Measurements from ENCODE around the gene UIMC1. TPM values are rescaled to one million over a fixed set of nuclear protein-coding genes. Genes with fewer than 3 reads are reported as not detected.

Gene UIMC1
- total RNA-seq, 5 donors from 2014 or later (not counting 1 experiment from before 2014, with no cell fraction given), result 50.0 to 70.3 (median 56.7) TPM

DNA sequence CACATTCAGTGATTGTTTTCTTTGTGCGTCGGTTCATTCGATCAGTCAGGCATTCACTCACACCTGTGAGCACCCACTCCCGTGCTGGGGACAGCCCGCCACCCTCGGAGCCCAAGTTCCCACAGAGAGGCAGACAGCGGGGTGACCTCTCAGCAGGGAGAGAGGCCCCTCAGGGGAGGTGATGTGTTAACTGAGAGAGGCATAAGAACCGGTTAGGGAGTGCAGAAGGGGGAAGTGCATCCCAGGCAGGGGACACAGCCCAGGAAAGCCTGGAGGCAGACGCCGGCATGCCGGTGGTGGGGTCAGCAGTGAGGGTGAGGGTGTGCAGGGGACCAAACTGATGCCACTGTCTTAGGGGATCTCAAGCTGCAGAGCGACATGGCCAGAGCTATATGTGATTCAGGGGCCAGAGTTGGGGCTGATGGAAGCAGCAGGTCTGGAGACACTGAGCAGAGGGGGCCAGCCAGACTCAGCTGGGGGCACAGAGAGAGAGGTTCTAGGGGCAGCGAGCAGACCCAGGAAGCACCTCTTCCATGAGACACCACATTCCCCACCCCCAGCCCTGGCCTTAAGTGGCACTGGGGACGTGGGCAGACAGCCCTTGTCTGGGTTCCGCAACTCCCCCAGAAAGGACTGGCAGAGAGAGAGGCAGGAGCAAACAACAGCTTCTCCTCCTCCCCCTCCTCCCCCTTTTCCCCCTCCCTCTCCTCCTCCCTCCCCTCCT is 143.4 kb downstream of the UIMC1 start:
- H3K36me3 Mint-ChIP-seq, result no peaks in the 10 kb centered on the region
- no peaks in the 10 kb centered on the region for H3K9me3 Mint-ChIP-seq
- ATAC-seq (replicated peaks in 1 of 4), result no peak
- no peaks in the 10 kb centered on the region for H3K36me3 ChIP-seq (ENCODE audit: control insufficient read depth in 2 of 2, extremely low read depth in 1 of 2, insufficient read depth in 1 of 2, low read length in 1 of 2)
- H3K4me1 ChIP-seq (ENCODE audit: control insufficient read depth in 1 of 2, extremely low read depth in 1 of 2, insufficient read depth in 2 of 2, low read length in 2 of 2), result no peaks in the 10 kb centered on the region
- H3K4me3 ChIP-seq (ENCODE audit: control insufficient read depth in 1 of 2, extremely low read depth in 1 of 2, low read length in 1 of 2), result no peak overlapping the region
- H3K9me3 ChIP-seq, result no peaks in the 10 kb centered on the region
- H3K27me3 Mint-ChIP-seq, result peaks cover 16 to 57% of the 10 kb centered on the region in 2 donors
- H3K4me3 Mint-ChIP-seq, result no peak overlapping the region
- CTCF ChIA-PET, result no interaction called here
- peaks cover 0 to 89% of the 10 kb centered on the region in 2 experiments for H3K27me3 ChIP-seq (replicated peaks in 1 of 2; ENCODE audit: control insufficient read depth in 2 of 2, extremely low read depth in 1 of 2, insufficient read depth in 2 of 2, low read length in 1 of 2)
- no peak for DNase-seq
- no peak overlapping the region for H3K27ac Mint-ChIP-seq
- POLR2A ChIA-PET, result no interaction called here
- no peak overlapping the region for H3K27ac ChIP-seq (ENCODE audit: low read length)
- 7% methylated on average over 10 of the region's 15 CpGs for WGBS (ENCODE audit: insufficient coverage)
- no peaks in the 10 kb centered on the region for H3K4me1 Mint-ChIP-seq

DNA sequence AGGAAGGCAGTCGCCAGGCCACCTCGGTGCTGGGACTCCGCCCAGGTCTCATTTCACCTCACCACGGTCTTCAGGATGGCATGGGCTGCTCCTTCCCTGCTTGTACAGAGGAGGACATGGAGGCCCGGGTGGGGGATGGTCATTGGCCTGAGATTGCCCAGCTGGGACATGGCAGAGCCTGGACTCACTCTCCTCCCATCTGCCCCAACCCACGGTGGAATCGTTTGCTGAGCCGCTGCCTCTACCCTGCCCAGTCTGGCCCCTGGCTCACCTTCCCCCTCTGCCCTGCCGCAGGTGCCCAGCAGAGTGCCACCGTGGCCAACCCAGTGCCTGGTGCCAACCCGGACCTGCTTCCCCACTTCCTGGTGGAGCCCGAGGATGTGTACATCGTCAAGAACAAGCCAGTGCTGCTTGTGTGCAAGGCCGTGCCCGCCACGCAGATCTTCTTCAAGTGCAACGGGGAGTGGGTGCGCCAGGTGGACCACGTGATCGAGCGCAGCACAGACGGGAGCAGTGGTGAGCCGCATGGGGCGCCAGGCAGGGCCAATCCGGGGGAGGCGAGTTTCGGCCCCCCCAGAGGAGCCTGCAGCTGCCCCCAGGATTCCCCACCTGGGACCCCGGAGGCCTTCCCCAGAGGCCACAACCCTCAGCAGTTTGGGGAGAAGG is 144.1 kb downstream of the UIMC1 start:
- H3K27me3 Mint-ChIP-seq, result peaks cover 19 to 62% of the 10 kb centered on the region in 2 donors
- no peak overlapping the region for H3K27ac Mint-ChIP-seq
- Histone ChIP-seq H3K27ac (ENCODE audit: low read length) (no peak overlapping the region), H3K27me3 (replicated peaks in 1 of 2; ENCODE audit: control insufficient read depth in 2 of 2, extremely low read depth in 1 of 2, insufficient read depth in 2 of 2, low read length in 1 of 2) (peaks cover 0 to 89% of the 10 kb centered on the region in 2 experiments), H3K4me1 (ENCODE audit: control insufficient read depth in 1 of 2, extremely low read depth in 1 of 2, insufficient read depth in 2 of 2, low read length in 2 of 2) (no peaks in the 10 kb centered on the region), H3K4me3 (ENCODE audit: control insufficient read depth in 1 of 2, extremely low read depth in 1 of 2, low read length in 1 of 2) (no peak overlapping the region), H3K9me3 (no peaks in the 10 kb centered on the region), H3K36me3 (ENCODE audit: control insufficient read depth in 2 of 2, extremely low read depth in 1 of 2, insufficient read depth in 1 of 2, low read length in 1 of 2) (no peaks in the 10 kb centered on the region)
- no peak for DNase-seq
- H3K4me1 Mint-ChIP-seq, result no peaks in the 10 kb centered on the region
- H3K36me3 Mint-ChIP-seq, result no peaks in the 10 kb centered on the region
- ChIA-PET POLR2A (no interaction called here), CTCF (no interaction called here)
- no peak overlapping the region for H3K4me3 Mint-ChIP-seq
- whole genome bisulfite sequencing (ENCODE audit: insufficient coverage), result 59% methylated on average over 24 of the region's 28 CpGs
- ATAC-seq (replicated peaks in 1 of 4), result no peak
- no peaks in the 10 kb centered on the region for H3K9me3 Mint-ChIP-seq

DNA sequence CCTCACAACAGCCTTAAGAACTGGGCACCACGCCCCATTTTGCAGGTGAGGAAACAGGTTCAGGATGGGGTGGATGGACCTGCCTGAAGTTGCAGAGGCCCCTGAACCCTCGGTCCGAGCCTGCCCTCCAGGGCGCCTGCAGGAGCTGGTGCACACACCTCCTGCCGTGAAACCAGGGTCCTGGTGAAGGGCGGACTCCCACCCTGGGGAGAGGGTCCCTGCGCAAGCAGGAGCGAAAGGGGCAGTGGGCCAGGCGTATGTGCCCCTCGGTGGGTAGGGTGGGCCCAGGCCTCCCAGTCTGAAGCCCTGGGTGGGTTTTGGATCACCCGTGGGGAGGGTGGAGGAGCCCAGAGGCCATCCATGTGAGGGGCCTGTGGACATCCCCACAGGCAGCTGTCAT is 145.3 kb downstream of the UIMC1 start:
- CTCF ChIA-PET, result no interaction called here
- Mint-ChIP-seq H3K4me3 (no peak overlapping the region), H3K4me1 (no peaks in the 10 kb centered on the region), H3K36me3 (no peaks in the 10 kb centered on the region), H3K27me3 (peaks cover 24 to 57% of the 10 kb centered on the region in 2 donors), H3K9me3 (no peaks in the 10 kb centered on the region), H3K27ac (no peak overlapping the region)
- DNase-seq (no peak), ATAC-seq (replicated peaks in 1 of 4) (no peak)
- H3K36me3 ChIP-seq (ENCODE audit: control insufficient read depth in 2 of 2, extremely low read depth in 1 of 2, insufficient read depth in 1 of 2, low read length in 1 of 2), result no peaks in the 10 kb centered on the region
- H3K27me3 ChIP-seq (replicated peaks in 1 of 2; ENCODE audit: control insufficient read depth in 2 of 2, extremely low read depth in 1 of 2, insufficient read depth in 2 of 2, low read length in 1 of 2), result peaks cover 0 to 88% of the 10 kb centered on the region in 2 experiments
- no peak overlapping the region for H3K4me3 ChIP-seq (ENCODE audit: control insufficient read depth in 1 of 2, extremely low read depth in 1 of 2, low read length in 1 of 2)
- no peaks in the 10 kb centered on the region for H3K9me3 ChIP-seq
- WGBS (ENCODE audit: insufficient coverage), result 88% methylated on average over 7 of the region's 11 CpGs
- H3K4me1 ChIP-seq (ENCODE audit: control insufficient read depth in 1 of 2, extremely low read depth in 1 of 2, insufficient read depth in 2 of 2, low read length in 2 of 2), result no peaks in the 10 kb centered on the region
- no peak overlapping the region for H3K27ac ChIP-seq (ENCODE audit: low read length)
- POLR2A ChIA-PET, result no interaction called here

- no peak overlapping the region for H3K27ac Mint-ChIP-seq
- H3K4me1 Mint-ChIP-seq, result no peaks in the 10 kb centered on the region
- H3K4me3 Mint-ChIP-seq, result no peak overlapping the region
- no peaks in the 10 kb centered on the region for H3K36me3 Mint-ChIP-seq
- no peaks in the 10 kb centered on the region for H3K9me3 Mint-ChIP-seq
- CTCF ChIA-PET, result no interaction called here
- H3K27me3 Mint-ChIP-seq, result peaks cover 24 to 51% of the 10 kb centered on the region in 2 donors
- POLR2A ChIA-PET, result no interaction called here
- no peak overlapping the region for H3K27ac ChIP-seq (ENCODE audit: low read length)
- H3K27me3 ChIP-seq (replicated peaks in 1 of 2; ENCODE audit: control insufficient read depth in 2 of 2, extremely low read depth in 1 of 2, insufficient read depth in 2 of 2, low read length in 1 of 2), result peaks cover 0 to 87% of the 10 kb centered on the region in 2 experiments
- 61% methylated on average over 10 of the region's 11 CpGs for WGBS (ENCODE audit: insufficient coverage)
- DNase-seq (no peak), ATAC-seq (replicated peaks in 1 of 4) (no peak)
- H3K36me3 ChIP-seq (ENCODE audit: control insufficient read depth in 2 of 2, extremely low read depth in 1 of 2, insufficient read depth in 1 of 2, low read length in 1 of 2), result no peaks in the 10 kb centered on the region
- no peaks in the 10 kb centered on the region for H3K9me3 ChIP-seq
- H3K4me1 ChIP-seq (ENCODE audit: control insufficient read depth in 1 of 2, extremely low read depth in 1 of 2, insufficient read depth in 2 of 2, low read length in 2 of 2), result no peaks in the 10 kb centered on the region
- H3K4me3 ChIP-seq (ENCODE audit: control insufficient read depth in 1 of 2, extremely low read depth in 1 of 2, low read length in 1 of 2), result no peak overlapping the region
Measured at GRCh38 chr5:176860381-176860780, 146.2 kb downstream of the UIMC1 start.

DNA sequence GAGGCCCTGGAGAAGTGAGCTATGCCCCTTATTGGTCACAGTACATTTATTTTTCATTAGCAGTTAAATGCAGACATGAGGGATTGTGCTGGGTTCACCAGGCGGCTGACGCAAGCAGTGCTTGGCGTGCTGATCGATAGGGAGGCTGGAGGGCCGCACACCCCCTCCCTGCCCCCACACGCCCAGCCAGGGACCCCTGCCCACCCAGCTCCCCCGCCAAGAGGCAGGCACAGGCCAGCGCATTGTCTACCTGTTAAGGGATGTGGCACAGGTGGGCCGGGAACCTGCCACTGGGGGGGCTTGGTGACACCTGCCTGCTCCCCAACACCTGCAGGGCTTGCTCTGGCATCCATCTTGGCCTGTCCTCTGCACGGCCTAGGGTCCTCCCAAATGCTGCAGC is 146.7 kb downstream of the UIMC1 start:
- Histone ChIP-seq H3K4me3 (ENCODE audit: control insufficient read depth in 1 of 2, extremely low read depth in 1 of 2, low read length in 1 of 2) (no peak overlapping the region), H3K27ac (ENCODE audit: low read length) (no peak overlapping the region), H3K36me3 (ENCODE audit: control insufficient read depth in 2 of 2, extremely low read depth in 1 of 2, insufficient read depth in 1 of 2, low read length in 1 of 2) (no peaks in the 10 kb centered on the region), H3K4me1 (ENCODE audit: control insufficient read depth in 1 of 2, extremely low read depth in 1 of 2, insufficient read depth in 2 of 2, low read length in 2 of 2) (no peaks in the 10 kb centered on the region), H3K27me3 (replicated peaks in 1 of 2; ENCODE audit: control insufficient read depth in 2 of 2, extremely low read depth in 1 of 2, insufficient read depth in 2 of 2, low read length in 1 of 2) (peaks cover 0 to 87% of the 10 kb centered on the region in 2 experiments), H3K9me3 (no peaks in the 10 kb centered on the region)
- Mint-ChIP-seq H3K4me3 (no peak overlapping the region), H3K27me3 (peaks cover 24 to 49% of the 10 kb centered on the region in 2 donors), H3K9me3 (no peaks in the 10 kb centered on the region), H3K36me3 (no peaks in the 10 kb centered on the region), H3K27ac (no peak overlapping the region), H3K4me1 (no peaks in the 10 kb centered on the region)
- ChIA-PET POLR2A (no interaction called here), CTCF (no interaction called here)
- DNase-seq (no peak), ATAC-seq (replicated peaks in 1 of 4) (no peak)
- WGBS (ENCODE audit: insufficient coverage), result 67% methylated on average over 3 of the region's 10 CpGs

- Histone ChIP-seq H3K27me3 (replicated peaks in 1 of 2; ENCODE audit: control insufficient read depth in 2 of 2, extremely low read depth in 1 of 2, insufficient read depth in 2 of 2, low read length in 1 of 2) (peaks cover 0 to 82% of the 10 kb centered on the region in 2 experiments), H3K9me3 (no peaks in the 10 kb centered on the region), H3K4me3 (ENCODE audit: control insufficient read depth in 1 of 2, extremely low read depth in 1 of 2, low read length in 1 of 2) (no peak overlapping the region), H3K27ac (ENCODE audit: low read length) (no peak overlapping the region), H3K36me3 (ENCODE audit: control insufficient read depth in 2 of 2, extremely low read depth in 1 of 2, insufficient read depth in 1 of 2, low read length in 1 of 2) (no peaks in the 10 kb centered on the region), H3K4me1 (ENCODE audit: control insufficient read depth in 1 of 2, extremely low read depth in 1 of 2, insufficient read depth in 2 of 2, low read length in 2 of 2) (no peaks in the 10 kb centered on the region)
- Mint-ChIP-seq H3K27me3 (peaks cover 16 to 45% of the 10 kb centered on the region in 2 donors), H3K27ac (no peak overlapping the region), H3K4me3 (no peak overlapping the region), H3K4me1 (no peaks in the 10 kb centered on the region), H3K9me3 (no peaks in the 10 kb centered on the region), H3K36me3 (no peaks in the 10 kb centered on the region)
- no peak for DNase-seq
- ChIA-PET POLR2A (interaction anchor here in 1 of 2 donors (0.6 kb wide), 1 partner anchor 13 kb away, joined by 3 read pairs; no protein-coding TSS in a partner anchor), CTCF (no interaction called here)
- 75% methylated on average over 11 of the region's 11 CpGs for WGBS (ENCODE audit: insufficient coverage)
- ATAC-seq (replicated peaks in 1 of 4), result no peak
Measured at GRCh38 chr5:176857894-176858273, 148.7 kb downstream of the UIMC1 start.
